ENCODE data around the gene GPR152. TPM values are rescaled to one million over a fixed set of nuclear protein-coding genes. Genes with fewer than 3 reads are reported as not detected.
"Not testable (repeated sequence)": the region's sequence is repeated elsewhere in the genome, so short reads cannot be mapped to it uniquely, and the experiment has no call there.

The GPR152 gene
- total and polyA plus RNA-seq, 2 of the 8 experiments (the other 6 are each of a cell fraction or from before 2014, with no cell fraction given): not detected

- H2BK12ac ChIP-seq (ENCODE audit: low read depth, low read length); H3K56ac ChIP-seq (replicated peaks; ENCODE audit: insufficient read length, low read depth, low read length); H4K5ac ChIP-seq (ENCODE audit: insufficient read length, low read depth, low read length); H4K91ac ChIP-seq (replicated peaks; ENCODE audit: insufficient read length, low read length); H3K18ac ChIP-seq (ENCODE audit: extremely low read depth, low read length); H4K8ac ChIP-seq (ENCODE audit: extremely low read depth, insufficient read depth, low read length); H3K23ac ChIP-seq (ENCODE audit: insufficient read length); H3K79me1 ChIP-seq (ENCODE audit: low read depth, low read length); H3K4me1 ChIP-seq (replicated peaks in 1 of 4; ENCODE audit: control insufficient read depth in 3 of 4, insufficient read depth in 4 of 4, low read length in 3 of 4); H3K36me3 ChIP-seq (ENCODE audit: control insufficient read depth in 2 of 4, insufficient read depth in 4 of 4, low read length in 3 of 4); H3K79me2 ChIP-seq (ENCODE audit: control insufficient read depth in 1 of 2, insufficient read depth in 2 of 2, low read length in 2 of 2); H3K4me3 ChIP-seq (ENCODE audit: extremely low read depth in 1 of 4, insufficient read depth in 2 of 4, low read depth in 3 of 4, low read length in 4 of 4); H3K4me2 ChIP-seq (ENCODE audit: insufficient read depth in 1 of 2, low read depth in 2 of 2, low read length in 2 of 2); H2BK120ac ChIP-seq (replicated peaks; ENCODE audit: low read depth, low read length); H3K9me3 ChIP-seq (ENCODE audit: insufficient read depth in 2 of 2, low read depth in 1 of 2, low read length in 1 of 2); H3K14ac ChIP-seq (ENCODE audit: insufficient read length); DNase-seq (ENCODE audit: low read depth in 1 of 2, low spot score in 2 of 2); H3K9ac ChIP-seq (replicated peaks in 1 of 4; ENCODE audit: extremely low read depth in 1 of 4, low read depth in 3 of 4, low read length in 3 of 4); H2BK15ac ChIP-seq (ENCODE audit: low read length); H2AFZ ChIP-seq (ENCODE audit: low read length); H4K20me1 ChIP-seq (replicated peaks in 1 of 2; ENCODE audit: control insufficient read depth in 1 of 2, insufficient read depth in 2 of 2, low read length in 2 of 2); H3K23me2 ChIP-seq (ENCODE audit: low read depth, low read length); FAIRE-seq; POLR2A ChIA-PET (ENCODE audit: partially characterized antibody); H3K27ac ChIP-seq (ENCODE audit: low read depth, low read length); H2AK5ac ChIP-seq (ENCODE audit: low read depth, low read length); H3K4ac ChIP-seq (replicated peaks; ENCODE audit: insufficient read length, low read depth, low read length); H2BK20ac ChIP-seq (ENCODE audit: low read length); H3K27me3 ChIP-seq (replicated peaks in 1 of 4; ENCODE audit: control insufficient read depth in 3 of 4, extremely low read depth in 1 of 4, insufficient read depth in 3 of 4, low read length in 3 of 4); H2BK5ac ChIP-seq (ENCODE audit: low read depth, low read length): not testable (repeated sequence)
- 85% methylated on average over 12 of the region's 16 CpGs; no CpG with 5 or more reads in 1 of the 2 experiments for WGBS, 2 experiments (ENCODE audit: extremely low coverage in 1 of 2, insufficient coverage in 1 of 2, insufficient read length in 1 of 2, insufficient replicate concordance in 2 of 2, low coverage in 1 of 2, low lambda C conversion rate in 2 of 2, missing lambda C conversion rate in 1 of 2)
- CTCF ChIA-PET (ENCODE audit: partially characterized antibody): interaction anchor here (0.7 to 2.1 kb wide), 4 partner anchors 34 to 126 kb away, joined by 3 to 6 read pairs (median 5); no protein-coding TSS in a partner anchor
Measured at GRCh38 chr11:67477344-67478050, 25.0 kb upstream of the GPR152 start.

DNA sequence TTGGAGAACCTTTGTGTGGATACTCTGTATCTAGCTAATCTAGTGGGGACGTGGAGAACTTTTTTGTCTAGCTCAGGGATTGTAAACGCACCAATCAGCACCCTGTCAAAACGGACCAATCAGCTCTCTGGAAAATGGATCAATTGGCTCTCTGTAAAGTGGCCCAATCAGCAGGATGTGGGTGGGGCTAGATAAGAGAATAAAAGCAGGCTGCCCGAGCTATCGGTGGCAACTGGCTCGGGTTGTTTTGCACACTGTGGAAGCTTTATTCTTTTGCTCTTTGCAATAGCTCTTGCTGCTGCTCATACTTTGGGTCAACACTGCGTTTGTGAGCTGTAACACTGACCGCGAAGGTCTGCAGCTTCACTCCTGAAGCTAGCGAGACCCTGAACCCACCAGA lies 24.2 kb upstream of the GPR152 start:
- not testable (repeated sequence) for H3K56ac ChIP-seq (replicated peaks; ENCODE audit: insufficient read length, low read depth, low read length); H3K18ac ChIP-seq (ENCODE audit: extremely low read depth, low read length); H3K23me2 ChIP-seq (ENCODE audit: low read depth, low read length); H3K4me3 ChIP-seq (ENCODE audit: extremely low read depth in 1 of 4, insufficient read depth in 2 of 4, low read depth in 3 of 4, low read length in 4 of 4); H3K9me3 ChIP-seq (ENCODE audit: insufficient read depth in 2 of 2, low read depth in 1 of 2, low read length in 1 of 2); H2BK15ac ChIP-seq (ENCODE audit: low read length); H3K79me2 ChIP-seq (ENCODE audit: control insufficient read depth in 1 of 2, insufficient read depth in 2 of 2, low read length in 2 of 2); H2BK20ac ChIP-seq (ENCODE audit: low read length); H3K36me3 ChIP-seq (ENCODE audit: control insufficient read depth in 2 of 4, insufficient read depth in 4 of 4, low read length in 3 of 4); H3K27ac ChIP-seq (ENCODE audit: low read depth, low read length); H3K4me2 ChIP-seq (ENCODE audit: insufficient read depth in 1 of 2, low read depth in 2 of 2, low read length in 2 of 2); H2AFZ ChIP-seq (ENCODE audit: low read length); H3K4ac ChIP-seq (replicated peaks; ENCODE audit: insufficient read length, low read depth, low read length); H4K5ac ChIP-seq (ENCODE audit: insufficient read length, low read depth, low read length); H4K8ac ChIP-seq (ENCODE audit: extremely low read depth, insufficient read depth, low read length); H2AK5ac ChIP-seq (ENCODE audit: low read depth, low read length); H3K4me1 ChIP-seq (replicated peaks in 1 of 4; ENCODE audit: control insufficient read depth in 3 of 4, insufficient read depth in 4 of 4, low read length in 3 of 4); H3K79me1 ChIP-seq (ENCODE audit: low read depth, low read length); H3K9ac ChIP-seq (replicated peaks in 1 of 4; ENCODE audit: extremely low read depth in 1 of 4, low read depth in 3 of 4, low read length in 3 of 4); H2BK120ac ChIP-seq (replicated peaks; ENCODE audit: low read depth, low read length); H3K23ac ChIP-seq (ENCODE audit: insufficient read length); H3K27me3 ChIP-seq (replicated peaks in 1 of 4; ENCODE audit: control insufficient read depth in 3 of 4, extremely low read depth in 1 of 4, insufficient read depth in 3 of 4, low read length in 3 of 4); H4K91ac ChIP-seq (replicated peaks; ENCODE audit: insufficient read length, low read length); FAIRE-seq; H2BK12ac ChIP-seq (ENCODE audit: low read depth, low read length); H2BK5ac ChIP-seq (ENCODE audit: low read depth, low read length); H4K20me1 ChIP-seq (replicated peaks in 1 of 2; ENCODE audit: control insufficient read depth in 1 of 2, insufficient read depth in 2 of 2, low read length in 2 of 2); H3K14ac ChIP-seq (ENCODE audit: insufficient read length); DNase-seq (ENCODE audit: low read depth in 1 of 2, low spot score in 2 of 2)
- CTCF ChIA-PET (ENCODE audit: partially characterized antibody): interaction anchor here (1.1 to 2.8 kb wide), 4 partner anchors 63 to 215 kb away, joined by 3 to 8 read pairs (median 6); no protein-coding TSS in a partner anchor
- 94% methylated on average over 10 of the region's 10 CpGs; no CpG with 5 or more reads in 1 of the 2 experiments for WGBS, 2 experiments (ENCODE audit: extremely low coverage in 1 of 2, insufficient coverage in 1 of 2, insufficient read length in 1 of 2, insufficient replicate concordance in 2 of 2, low coverage in 1 of 2, low lambda C conversion rate in 2 of 2, missing lambda C conversion rate in 1 of 2)
- POLR2A ChIA-PET (ENCODE audit: partially characterized antibody): interaction anchor here (1.5 kb wide), 1 partner anchor 12 kb away, joined by 6 read pairs; no protein-coding TSS in a partner anchor

All from H1 (cell line).